OCI-LY7 (cell line): ENCODE data around the gene CDK14. TPM values are rescaled to one million over a fixed set of nuclear protein-coding genes. Genes with fewer than 3 reads are reported as not detected.

Experiments used
- BruUV-seq: library from RNA; stranded (reverse); fragments of 400-500 nt; replicated peaks from 2 replicates; lab custom pipeline; 2021; lab: Mats Ljungman, UMichigan
- CTCF ChIA-PET: fragments of 300-600 bp; sonication (Branson Sonifier 250); formaldehyde crosslinking; loops from one replicate; lab custom pipeline; 2022; ENCODE audit warnings: antibody characterized with exemption; ENCODE audit not compliant: unreplicated experiment; lab: Charles Lee
- POLR2A ChIA-PET: fragments of 300-600 bp; sonication (Branson Sonifier 250); formaldehyde crosslinking; loops from one replicate; lab custom pipeline; 2022; ENCODE audit warnings: antibody characterized with exemption; lab: Charles Lee
- DNase-seq: peaks from one replicate; pipeline ENCODE4 v3.0.0-alpha.2; 2015; ENCODE audit warnings: low spot score
- H2AFZ ChIP-seq: fragments of 200-600 bp; sonication (generic), shearing (Covaris generic); 2 replicates; pipeline ENCODE4 v1.6.1; 2014; ENCODE audit warnings: mild to moderate bottlenecking, antibody characterized with exemption, low read length, moderate library complexity
- H3K27ac ChIP-seq: fragments of 200-600 bp; sonication (generic); 2 replicates; pipeline ENCODE4 v1.5.1; 2014; ENCODE audit warnings: mixed run types, low read depth, mild to moderate bottlenecking, moderate library complexity, low read length, inconsistent platforms; ENCODE audit not compliant: poor library complexity, severe bottlenecking
- H3K36me3 ChIP-seq: fragments of 200-600 bp; sonication (generic); 2 replicates; pipeline ENCODE4 v1.6.1; 2014; ENCODE audit warnings: mild to moderate bottlenecking, antibody characterized with exemption, low read length, moderate library complexity, mixed read lengths; ENCODE audit not compliant: insufficient read depth
- H3K4me1 ChIP-seq: fragments of 200-600 bp; sonication (generic); 2 replicates; pipeline ENCODE4 v1.5.1; 2014; ENCODE audit warnings: mild to moderate bottlenecking, low read length; ENCODE audit not compliant: insufficient read depth, poor library complexity, severe bottlenecking
- H3K4me2 ChIP-seq: fragments of 200-600 bp; sonication (generic); 2 replicates; pipeline ENCODE4 v1.6.1; 2014; ENCODE audit warnings: mild to moderate bottlenecking, low read length
- H3K4me3 ChIP-seq: fragments of 200-600 bp; sonication (generic); 2 replicates; pipeline ENCODE4 v1.5.1; 2014; ENCODE audit warnings: mild to moderate bottlenecking, low read depth, low read length; ENCODE audit not compliant: poor library complexity, severe bottlenecking
- H3K79me2 ChIP-seq: fragments of 200-600 bp; sonication (generic); 2 replicates; pipeline ENCODE4 v1.6.1; 2016; ENCODE audit warnings: low read depth, mild to moderate bottlenecking, low read length, moderate library complexity, mixed read lengths; ENCODE audit not compliant: insufficient read depth
- H3K9me2 ChIP-seq: fragments of 200-600 bp; sonication (generic); 2 replicates; pipeline ENCODE4 v1.6.1; 2016; ENCODE audit warnings: mild to moderate bottlenecking, low read length, mixed read lengths; ENCODE audit not compliant: insufficient read depth
- H3K9me3 ChIP-seq: fragments of 200-600 bp; sonication (generic); 2 replicates; pipeline ENCODE4 v1.6.1; 2014; ENCODE audit warnings: mild to moderate bottlenecking, mixed run types, low read length, mixed read lengths
- H4K20me1 ChIP-seq: fragments of 200-600 bp; sonication (generic); 2 replicates; pipeline ENCODE4 v1.6.1; 2014; ENCODE audit warnings: mild to moderate bottlenecking, antibody characterized with exemption, low read length, moderate library complexity, mixed read lengths; ENCODE audit not compliant: insufficient read depth
- EZH2phosphoT487 ChIP-seq: fragments of 200-600 bp; sonication (generic); IDR thresholded peaks from 2 replicates; pipeline ENCODE4 v1.6.1; 2018; ENCODE audit warnings: low read depth, borderline replicate concordance, mild to moderate bottlenecking, mixed run types, antibody characterized with exemption, low read length, moderate library complexity, mixed read lengths
- intact Hi-C: fragments of 100-400 bp; cut with micrococcal nuclease; formaldehyde crosslinking; loops from one replicate; pipeline ENCODE4 v1.10.0; 2022; ENCODE audit not compliant: unreplicated experiment
- total RNA-seq, 2 experiments: library from RNA; depleted of rRNA in 1 of 2; stranded (reverse); fragments of >200 nt in 1 of 2; shearing (Covaris generic) in 1 of 2; gene quantifications; 2 replicates each; pipeline ENCODE4 v1.2.3, GENCODE V29; 2014 to 2022
- TF ChIP-seq, protein P1 (sequence below): fragments of 200-600 bp; sonication (generic); conservative IDR thresholded peaks from 2 replicates; pipeline ENCODE4 v1.5.1; 2014; ENCODE audit warnings: mild to moderate bottlenecking, antibody characterized with exemption, low read length, moderate library complexity, mixed read lengths

CDK14 gene
- total RNA-seq, 2 experiments from 2014 or later: 90.7 to 111 TPM

DNA sequence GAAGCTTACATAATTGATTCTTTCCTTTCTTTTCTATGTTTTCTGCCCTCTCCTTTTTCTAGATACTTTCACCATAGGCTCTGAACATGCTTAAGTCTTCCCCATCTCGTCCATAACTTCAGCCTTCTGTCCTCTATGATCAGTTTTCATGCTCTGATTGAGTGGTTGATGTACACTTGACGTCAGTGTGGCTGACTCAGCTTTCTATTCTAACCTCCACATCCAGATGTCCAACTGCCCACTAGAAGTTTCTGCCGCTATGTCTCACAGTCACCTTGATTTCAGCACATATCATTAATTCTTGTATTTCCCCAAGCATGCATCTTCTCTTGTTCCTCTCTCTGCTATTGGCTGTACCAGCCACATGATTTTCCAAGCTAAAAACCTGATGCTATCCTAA is 15.0 kb downstream of the CDK14 start:
- TF ChIP-seq EZH2phosphoT487: no peak
- TF ChIP-seq, protein P1, sequence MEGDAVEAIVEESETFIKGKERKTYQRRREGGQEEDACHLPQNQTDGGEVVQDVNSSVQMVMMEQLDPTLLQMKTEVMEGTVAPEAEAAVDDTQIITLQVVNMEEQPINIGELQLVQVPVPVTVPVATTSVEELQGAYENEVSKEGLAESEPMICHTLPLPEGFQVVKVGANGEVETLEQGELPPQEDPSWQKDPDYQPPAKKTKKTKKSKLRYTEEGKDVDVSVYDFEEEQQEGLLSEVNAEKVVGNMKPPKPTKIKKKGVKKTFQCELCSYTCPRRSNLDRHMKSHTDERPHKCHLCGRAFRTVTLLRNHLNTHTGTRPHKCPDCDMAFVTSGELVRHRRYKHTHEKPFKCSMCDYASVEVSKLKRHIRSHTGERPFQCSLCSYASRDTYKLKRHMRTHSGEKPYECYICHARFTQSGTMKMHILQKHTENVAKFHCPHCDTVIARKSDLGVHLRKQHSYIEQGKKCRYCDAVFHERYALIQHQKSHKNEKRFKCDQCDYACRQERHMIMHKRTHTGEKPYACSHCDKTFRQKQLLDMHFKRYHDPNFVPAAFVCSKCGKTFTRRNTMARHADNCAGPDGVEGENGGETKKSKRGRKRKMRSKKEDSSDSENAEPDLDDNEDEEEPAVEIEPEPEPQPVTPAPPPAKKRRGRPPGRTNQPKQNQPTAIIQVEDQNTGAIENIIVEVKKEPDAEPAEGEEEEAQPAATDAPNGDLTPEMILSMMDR: no peak
- H3K9me2 ChIP-seq: no peaks in the 10 kb centered on the region
- no peaks in the 10 kb centered on the region for H3K79me2 ChIP-seq
- no peaks in the 10 kb centered on the region for H4K20me1 ChIP-seq
- H3K9me3 ChIP-seq: no peaks in the 10 kb centered on the region
- no peak overlapping the region for H3K27ac ChIP-seq
- no peak overlapping the region for H3K4me2 ChIP-seq
- BruUV-seq: no TSS peak
- no peak overlapping the region for H2AFZ ChIP-seq
- intact Hi-C loops: no loop called here
- H3K4me3 ChIP-seq: no peak overlapping the region
- DNase-seq: no peak
- no peaks in the 10 kb centered on the region for H3K36me3 ChIP-seq
- ChIA-PET CTCF (no interaction called here), POLR2A (interaction anchor here (0.5 to 1.3 kb wide), 9 partner anchors 8 to 1587 kb away, joined by 3 to 4 read pairs (median 3); no protein-coding TSS in a partner anchor)
- H3K4me1 ChIP-seq: no peaks in the 10 kb centered on the region

GRCh38 chr7:90613088-90613498 is 17.0 kb downstream of the CDK14 start:
- H3K36me3 ChIP-seq: no peaks in the 10 kb centered on the region
- H3K9me2 ChIP-seq: no peaks in the 10 kb centered on the region
- H3K9me3 ChIP-seq: no peaks in the 10 kb centered on the region
- no peaks in the 10 kb centered on the region for H3K79me2 ChIP-seq
- ChIA-PET CTCF (no interaction called here), POLR2A (interaction anchor here (0.7 to 1.1 kb wide), 3 partner anchors 9 to 330 kb away, joined by 3 to 4 read pairs (median 3); no protein-coding TSS in a partner anchor)
- no peak for DNase-seq
- H3K27ac ChIP-seq: no peak overlapping the region
- TF ChIP-seq, protein P1: no peak
- TF ChIP-seq EZH2phosphoT487: no peak
- H4K20me1 ChIP-seq: no peaks in the 10 kb centered on the region
- H3K4me2 ChIP-seq: no peak overlapping the region
- no peak overlapping the region for H3K4me3 ChIP-seq
- intact Hi-C loops: no loop called here
- H3K4me1 ChIP-seq: no peaks in the 10 kb centered on the region
- BruUV-seq: no TSS peak
- no peak overlapping the region for H2AFZ ChIP-seq

- Histone ChIP-seq H4K20me1 (no peaks in the 10 kb centered on the region), H3K27ac (no peak overlapping the region), H3K4me3 (no peak overlapping the region), H3K4me1 (no peaks in the 10 kb centered on the region), H3K4me2 (no peak overlapping the region), H3K9me2 (no peaks in the 10 kb centered on the region), H3K79me2 (no peaks in the 10 kb centered on the region), H3K36me3 (no peaks in the 10 kb centered on the region), H3K9me3 (no peaks in the 10 kb centered on the region), H2AFZ (no peak overlapping the region)
- no peak for DNase-seq
- ChIA-PET CTCF (no interaction called here), POLR2A (interaction anchor here (1.9 kb wide), 1 partner anchor 11 kb away, joined by 4 read pairs; no protein-coding TSS in a partner anchor)
- intact Hi-C loops: no loop called here
- BruUV-seq: no TSS peak
- TF ChIP-seq, protein P1: no peak
- no peak for TF ChIP-seq EZH2phosphoT487
Measured at GRCh38 chr7:90617442-90617841, 21.3 kb downstream of the CDK14 start.
